Measurements from ENCODE around the gene ADGRB3. TPM values are rescaled to one million over a fixed set of nuclear protein-coding genes. Genes with fewer than 3 reads are reported as not detected.

ADGRB3 gene
- polyA plus RNA-seq, 3 donors = 0.04 to 0.23 (median 0.05) TPM

DNA sequence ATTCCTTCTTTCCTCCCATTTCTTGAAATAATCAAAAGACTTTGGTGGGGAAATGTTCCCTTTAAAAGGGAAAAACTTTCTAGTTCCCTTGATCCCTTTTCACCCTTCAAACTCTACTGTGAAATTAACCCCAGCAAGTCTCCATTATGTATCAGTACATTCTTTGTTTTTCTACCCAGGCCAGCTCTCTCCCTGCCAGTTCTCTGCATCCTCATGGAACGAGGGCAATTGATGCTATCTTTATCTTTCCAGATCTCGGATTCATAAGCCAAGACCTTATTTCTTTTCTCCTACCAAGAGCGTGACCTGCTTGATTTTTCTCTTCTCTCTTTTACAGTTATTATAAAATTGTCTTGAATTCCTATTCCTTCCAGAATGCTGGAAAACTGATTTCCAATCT, 75.8 kb downstream of the ADGRB3 start:
- TF ChIP-seq, protein P1, sequence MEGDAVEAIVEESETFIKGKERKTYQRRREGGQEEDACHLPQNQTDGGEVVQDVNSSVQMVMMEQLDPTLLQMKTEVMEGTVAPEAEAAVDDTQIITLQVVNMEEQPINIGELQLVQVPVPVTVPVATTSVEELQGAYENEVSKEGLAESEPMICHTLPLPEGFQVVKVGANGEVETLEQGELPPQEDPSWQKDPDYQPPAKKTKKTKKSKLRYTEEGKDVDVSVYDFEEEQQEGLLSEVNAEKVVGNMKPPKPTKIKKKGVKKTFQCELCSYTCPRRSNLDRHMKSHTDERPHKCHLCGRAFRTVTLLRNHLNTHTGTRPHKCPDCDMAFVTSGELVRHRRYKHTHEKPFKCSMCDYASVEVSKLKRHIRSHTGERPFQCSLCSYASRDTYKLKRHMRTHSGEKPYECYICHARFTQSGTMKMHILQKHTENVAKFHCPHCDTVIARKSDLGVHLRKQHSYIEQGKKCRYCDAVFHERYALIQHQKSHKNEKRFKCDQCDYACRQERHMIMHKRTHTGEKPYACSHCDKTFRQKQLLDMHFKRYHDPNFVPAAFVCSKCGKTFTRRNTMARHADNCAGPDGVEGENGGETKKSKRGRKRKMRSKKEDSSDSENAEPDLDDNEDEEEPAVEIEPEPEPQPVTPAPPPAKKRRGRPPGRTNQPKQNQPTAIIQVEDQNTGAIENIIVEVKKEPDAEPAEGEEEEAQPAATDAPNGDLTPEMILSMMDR (IDR thresholded peaks at IDR 0.05) = no peak
- no peaks in the 10 kb centered on the region for H3K36me3 ChIP-seq (replicated peaks in 1 of 2; ENCODE audit: control insufficient read depth in 1 of 2, insufficient read depth in 2 of 2, low read length in 2 of 2)
- H3K4me3 Mint-ChIP-seq = no peak overlapping the region

DNA sequence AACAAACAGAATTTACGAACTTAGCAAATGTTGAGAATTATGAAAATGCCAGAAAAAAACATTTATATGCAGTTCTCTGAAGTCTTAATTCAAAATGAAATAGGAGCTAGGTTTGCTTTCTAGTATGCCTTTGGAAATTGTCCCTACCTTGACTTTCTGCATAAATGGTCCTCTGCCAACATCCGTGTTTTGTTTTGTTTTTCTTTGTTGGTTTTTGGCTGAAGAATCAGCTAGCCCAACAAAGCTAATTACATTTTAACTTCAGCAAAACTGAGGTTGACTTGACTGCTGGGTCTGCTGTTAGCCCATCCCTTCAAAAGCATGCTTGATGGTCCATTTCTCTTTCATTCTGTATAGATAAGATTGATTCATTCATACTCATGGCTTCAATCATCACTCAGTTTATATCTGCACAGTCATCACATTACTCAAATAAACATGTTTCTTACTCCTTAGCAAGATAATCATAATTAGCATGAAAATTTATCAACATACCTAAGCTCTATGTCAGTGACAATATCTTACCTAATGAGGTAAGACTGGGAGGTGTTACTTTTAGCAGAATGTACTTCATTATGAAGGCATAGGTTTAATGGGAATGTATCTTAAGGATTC, 76.4 kb downstream of the ADGRB3 start:
- H3K9ac ChIP-seq (ENCODE audit: insufficient read depth, low read length, poor library complexity, severe bottlenecking) = no peak overlapping the region
- H3K27me3 ChIP-seq (ENCODE audit: control insufficient read depth in 2 of 2, insufficient read depth in 2 of 2, low read length in 2 of 2) = no peaks in the 10 kb centered on the region
- H3K9me3 ChIP-seq (replicated peaks in 1 of 2; ENCODE audit: control insufficient read depth in 1 of 2, insufficient read depth in 1 of 2, low read length in 2 of 2) = no peaks in the 10 kb centered on the region
- no peaks in the 10 kb centered on the region for H3K79me2 ChIP-seq (ENCODE audit: insufficient read depth, low read length)
- Mint-ChIP-seq H3K36me3 (no peaks in the 10 kb centered on the region), H3K9me3 (peaks cover 0 to 1% (median 0%) of the 10 kb centered on the region in 7 donors), H3K4me3 (no peak overlapping the region), H3K27ac (no peak overlapping the region), H3K4me1 (no peaks in the 10 kb centered on the region), H3K27me3 (ENCODE audit: low read depth in 3 of 3) (peaks cover 0 to 2% (median 0%) of the 10 kb centered on the region in 3 donors)
- H3K4me1 ChIP-seq (ENCODE audit: control insufficient read depth in 1 of 2, insufficient read depth in 2 of 2, low read length in 2 of 2) = no peaks in the 10 kb centered on the region
- intact Hi-C loops (cut with micrococcal nuclease) = no loop called here
- no peak overlapping the region for H3K27ac ChIP-seq (ENCODE audit: low read depth in 1 of 2, low read length in 2 of 2)
- H3K4me2 ChIP-seq (replicated peaks; ENCODE audit: extremely low read depth, low read length, poor library complexity, severe bottlenecking) = no peak overlapping the region
- H4K20me1 ChIP-seq (ENCODE audit: insufficient read depth, low read length) = no peaks in the 10 kb centered on the region
- DNase-seq = no peak
- TF ChIP-seq, protein P1 (IDR thresholded peaks at IDR 0.05) = no peak
- H2AFZ ChIP-seq (ENCODE audit: insufficient read depth, low read depth, low read length, poor library complexity, severe bottlenecking) = no peak overlapping the region
- no CpG with 5 or more reads among the region's 2 CpGs for WGBS (ENCODE audit: insufficient coverage)
- H3K4me3 ChIP-seq (replicated peaks in 1 of 3; ENCODE audit: low read depth in 2 of 3, low read length in 3 of 3) = no peak overlapping the region
- no peaks in the 10 kb centered on the region for H3K36me3 ChIP-seq (replicated peaks in 1 of 2; ENCODE audit: control insufficient read depth in 1 of 2, insufficient read depth in 2 of 2, low read length in 2 of 2)

More for the DNA sequence above, 75.8 kb downstream of the ADGRB3 start:
- Mint-ChIP-seq H3K27me3 (ENCODE audit: low read depth in 3 of 3) (peaks cover 0 to 2% (median 0%) of the 10 kb centered on the region in 3 donors), H3K9me3 (peaks cover 0 to 1% (median 0%) of the 10 kb centered on the region in 7 donors), H3K4me1 (no peaks in the 10 kb centered on the region), H3K36me3 (no peaks in the 10 kb centered on the region), H3K27ac (no peak overlapping the region)
- no peak overlapping the region for H3K27ac ChIP-seq (ENCODE audit: low read depth in 1 of 2, low read length in 2 of 2)
- H3K79me2 ChIP-seq (ENCODE audit: insufficient read depth, low read length) = no peaks in the 10 kb centered on the region
- DNase-seq = no peak
- intact Hi-C loops (cut with micrococcal nuclease) = no loop called here
- no peaks in the 10 kb centered on the region for H4K20me1 ChIP-seq (ENCODE audit: insufficient read depth, low read length)
- no peak overlapping the region for H3K4me2 ChIP-seq (replicated peaks; ENCODE audit: extremely low read depth, low read length, poor library complexity, severe bottlenecking)
- no peaks in the 10 kb centered on the region for H3K4me1 ChIP-seq (ENCODE audit: control insufficient read depth in 1 of 2, insufficient read depth in 2 of 2, low read length in 2 of 2)
- no peak overlapping the region for H2AFZ ChIP-seq (ENCODE audit: insufficient read depth, low read depth, low read length, poor library complexity, severe bottlenecking)
- WGBS (ENCODE audit: insufficient coverage) = no CpG with 5 or more reads among the region's 3 CpGs
- no peaks in the 10 kb centered on the region for H3K27me3 ChIP-seq (ENCODE audit: control insufficient read depth in 2 of 2, insufficient read depth in 2 of 2, low read length in 2 of 2)
- H3K4me3 ChIP-seq (replicated peaks in 1 of 3; ENCODE audit: low read depth in 2 of 3, low read length in 3 of 3) = no peak overlapping the region
- no peak overlapping the region for H3K9ac ChIP-seq (ENCODE audit: insufficient read depth, low read length, poor library complexity, severe bottlenecking)
- H3K9me3 ChIP-seq (replicated peaks in 1 of 2; ENCODE audit: control insufficient read depth in 1 of 2, insufficient read depth in 1 of 2, low read length in 2 of 2) = no peaks in the 10 kb centered on the region
